GM19239 (cell line): Measurements from ENCODE around the gene ITGB3.
"Not testable (repeated sequence)": the region's sequence is repeated elsewhere in the genome, so short reads cannot be mapped to it uniquely, and the experiment has no call there.

Experiments
- DNase-seq: peaks from one replicate; pipeline ENCODE4 v3.0.0; 2011; ENCODE audit warnings: low spot score; ENCODE audit not compliant: insufficient read length
- FAIRE-seq: peaks from 2 replicates; lab custom pipeline; 2011; peaks lifted over from hg19 to GRCh38; lab: Jason Lieb, UNC

ITGB3 gene

DNA sequence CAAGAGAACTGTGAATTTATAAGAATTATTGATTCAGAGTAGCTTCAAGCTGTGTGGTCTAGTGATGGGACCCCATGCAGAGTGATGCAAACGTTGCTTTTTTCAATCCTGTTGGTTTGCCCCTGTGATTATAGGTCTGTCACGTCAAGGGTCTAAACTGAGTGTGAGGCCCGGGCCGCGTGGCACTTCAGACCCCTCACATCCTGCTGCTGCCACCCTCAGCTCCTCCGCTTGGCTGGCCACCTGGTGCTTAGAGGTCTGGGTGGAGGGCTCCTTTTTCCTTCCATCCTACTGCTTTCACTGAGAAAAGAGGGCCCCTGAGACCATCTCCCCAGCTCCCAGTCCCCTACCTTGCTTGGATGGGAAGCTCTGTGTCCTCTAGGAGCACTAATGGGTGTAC lies 32.5 kb upstream of the ITGB3 start:
- no peak for DNase-seq
- FAIRE-seq, result no peak

DNA sequence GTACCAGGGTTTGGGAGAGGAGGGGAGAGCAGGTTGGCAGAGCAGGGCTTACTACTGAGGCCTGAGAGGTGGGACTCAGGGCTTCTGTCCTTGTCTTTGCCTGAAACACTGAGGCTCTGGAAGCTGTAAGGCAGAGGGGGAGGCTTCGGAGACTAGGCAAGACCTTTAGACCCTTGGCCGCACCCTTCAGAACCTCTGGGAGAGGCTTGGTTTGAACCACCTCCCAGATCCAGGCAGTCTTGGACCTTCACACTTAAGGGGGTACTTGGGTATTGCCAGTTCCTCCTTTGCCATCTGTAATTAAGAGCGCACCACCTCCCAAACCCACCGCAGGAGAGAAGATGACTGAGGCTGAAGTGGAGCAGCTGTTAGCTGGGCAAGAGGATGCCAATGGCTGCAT lies 31.6 kb upstream of the ITGB3 start:
- FAIRE-seq, result no peak
- DNase-seq, result no peak

GRCh38 chr17:47223007-47223406 lies 30.6 kb upstream of the ITGB3 start:
- DNase-seq, result no peak
- FAIRE-seq, result no peak

DNA sequence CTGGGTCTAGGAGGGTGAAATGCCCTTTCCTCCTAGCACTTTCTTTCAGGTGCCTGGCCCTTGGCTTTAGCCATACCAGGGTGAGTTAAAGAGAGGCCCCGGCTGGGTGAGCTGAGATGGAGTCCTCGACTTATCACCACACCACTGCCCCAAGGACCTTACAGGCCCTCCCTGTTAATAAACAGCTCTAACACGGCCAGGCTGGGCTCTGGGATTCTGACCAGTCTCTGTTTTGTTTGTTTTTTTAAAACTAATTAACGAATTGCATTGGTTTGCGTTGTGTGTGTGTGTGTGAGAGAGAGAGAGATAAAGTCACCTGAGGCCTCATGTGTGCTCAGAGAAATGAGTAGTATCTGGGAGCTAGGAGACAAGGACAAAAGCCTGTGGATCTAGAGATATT lies 30.2 kb upstream of the ITGB3 start:
- DNase-seq (no peak), FAIRE-seq (no peak)

DNA sequence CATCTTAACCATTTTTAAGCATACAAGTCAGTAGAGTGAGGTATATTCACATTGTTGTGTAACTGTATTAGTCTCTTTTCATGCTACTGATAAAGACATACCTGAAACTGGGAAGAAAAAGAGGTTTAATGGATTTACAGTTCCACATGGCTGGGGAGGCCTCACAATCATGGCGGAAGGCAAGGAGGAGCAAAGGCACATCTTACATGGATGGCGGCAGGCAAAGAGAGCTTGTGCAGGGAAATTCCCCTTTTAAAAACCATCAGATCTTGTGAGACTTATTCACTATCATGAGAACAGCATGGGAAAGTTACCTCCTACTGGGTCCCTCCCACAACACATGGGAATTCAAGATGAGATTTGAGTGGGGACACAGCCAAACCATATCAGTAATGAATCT lies 29.6 kb upstream of the ITGB3 start:
- DNase-seq, FAIRE-seq: not testable (repeated sequence)

DNA sequence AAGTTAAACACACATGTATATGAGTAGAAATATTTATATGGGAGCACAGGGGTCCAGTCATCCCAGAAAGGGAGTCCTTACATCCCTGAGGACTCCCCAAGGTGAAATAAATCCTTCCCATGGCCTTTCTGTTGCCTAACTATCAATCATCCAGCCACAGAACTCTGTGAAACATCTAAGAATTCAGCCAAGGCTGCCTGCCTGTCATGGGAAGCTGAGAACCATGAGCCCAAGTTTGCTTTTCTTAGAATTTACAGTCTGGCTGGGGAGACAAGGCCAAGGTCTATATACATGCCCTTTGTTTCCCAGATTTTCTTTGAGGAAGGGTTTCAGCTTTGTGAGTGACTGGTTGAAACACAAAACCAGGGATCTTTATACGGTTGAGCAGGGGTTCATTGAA lies 28.7 kb upstream of the ITGB3 start:
- FAIRE-seq (no peak), DNase-seq (no peak)

- FAIRE-seq (no peak), DNase-seq (no peak)
Measured at GRCh38 chr17:47225436-47225858, 28.2 kb upstream of the ITGB3 start.

GRCh38 chr17:47225911-47226688 lies 27.5 kb upstream of the ITGB3 start:
- FAIRE-seq (no peak), DNase-seq (no peak)

DNA sequence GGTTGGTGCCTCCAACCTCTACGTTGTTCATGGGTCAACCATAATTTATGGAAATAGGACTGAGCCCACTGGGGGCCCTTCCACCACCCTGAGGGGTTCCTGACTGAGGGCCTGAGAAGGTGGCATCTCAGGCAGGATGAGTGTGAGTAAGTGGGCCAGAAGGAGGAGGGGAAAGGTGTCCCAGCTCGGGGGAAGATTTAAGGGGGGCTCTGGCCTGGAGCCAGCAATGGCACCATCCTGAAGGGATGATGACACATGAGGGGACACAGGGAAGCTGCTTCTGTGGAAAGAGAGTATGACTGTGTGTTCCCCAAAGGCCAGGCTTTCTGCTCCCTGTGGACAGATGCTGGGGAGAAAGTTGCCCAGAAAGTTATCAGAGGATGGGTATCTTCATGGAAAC lies 25.8 kb upstream of the ITGB3 start:
- FAIRE-seq (no peak), DNase-seq (no peak)

DNA sequence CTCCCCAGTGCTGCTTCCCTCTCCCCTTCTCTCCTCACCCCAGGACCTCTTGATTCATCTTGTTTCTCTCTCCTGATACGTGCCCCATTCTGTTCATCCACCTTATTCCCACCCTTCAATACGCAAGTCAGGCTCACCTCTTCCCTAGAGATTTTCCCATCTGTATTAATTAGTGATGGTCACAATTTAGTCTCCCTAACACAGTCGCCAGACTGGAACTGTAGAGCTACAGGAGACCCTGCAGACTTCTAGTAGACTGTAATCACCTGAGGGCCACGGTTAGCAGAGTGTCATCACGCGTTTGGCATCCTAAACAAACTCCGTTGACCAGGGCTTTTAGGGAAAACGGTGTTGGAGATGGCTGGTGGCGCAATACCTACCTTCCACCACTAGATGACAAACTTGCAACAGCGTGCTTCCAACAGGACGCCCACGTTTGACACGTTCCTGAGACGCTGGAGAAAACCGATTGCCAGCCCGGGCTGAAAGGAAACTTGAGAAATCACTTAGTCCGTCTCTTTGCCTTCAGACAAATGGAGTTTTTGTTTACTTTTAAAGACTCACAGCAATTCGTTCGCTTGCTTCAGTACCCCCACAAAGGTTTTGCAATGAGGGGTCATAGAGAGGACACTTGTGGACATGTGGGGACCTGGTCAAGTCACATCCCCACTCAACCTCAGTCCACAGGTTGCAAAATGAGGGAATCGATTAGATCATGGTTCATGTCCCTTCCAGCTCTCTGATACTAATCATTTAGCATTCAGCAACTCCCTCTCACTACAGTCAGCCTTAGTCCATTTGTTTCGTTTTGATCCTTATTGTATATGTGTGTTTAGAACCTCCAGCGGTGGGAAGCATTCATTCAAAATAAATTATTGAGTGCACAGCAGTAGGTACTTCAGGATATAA lies 23.8 kb upstream of the ITGB3 start:
- DNase-seq (peak; percentile 73), FAIRE-seq (peak; percentile 96)

DNA sequence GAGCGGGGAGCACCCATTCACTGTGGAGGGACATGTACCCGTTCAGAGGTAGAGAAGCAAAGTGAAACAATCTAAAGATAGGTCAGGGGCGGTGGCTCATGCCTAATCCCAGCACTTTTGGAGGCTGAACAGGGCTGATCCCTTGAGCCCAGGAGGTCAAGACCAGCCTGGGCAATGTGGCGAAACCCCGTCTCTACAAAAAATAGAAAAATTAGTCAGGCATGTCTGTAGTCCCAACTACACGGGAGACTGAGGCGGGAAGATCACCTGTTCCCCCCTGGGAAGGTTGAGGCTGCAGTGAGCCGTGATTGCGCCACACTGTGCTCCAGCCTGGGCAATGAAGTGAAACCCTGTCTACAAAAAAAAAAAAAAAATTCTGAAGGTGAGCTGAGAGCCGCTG lies 22.8 kb upstream of the ITGB3 start:
- no peak for DNase-seq
- FAIRE-seq, result no peak

DNA sequence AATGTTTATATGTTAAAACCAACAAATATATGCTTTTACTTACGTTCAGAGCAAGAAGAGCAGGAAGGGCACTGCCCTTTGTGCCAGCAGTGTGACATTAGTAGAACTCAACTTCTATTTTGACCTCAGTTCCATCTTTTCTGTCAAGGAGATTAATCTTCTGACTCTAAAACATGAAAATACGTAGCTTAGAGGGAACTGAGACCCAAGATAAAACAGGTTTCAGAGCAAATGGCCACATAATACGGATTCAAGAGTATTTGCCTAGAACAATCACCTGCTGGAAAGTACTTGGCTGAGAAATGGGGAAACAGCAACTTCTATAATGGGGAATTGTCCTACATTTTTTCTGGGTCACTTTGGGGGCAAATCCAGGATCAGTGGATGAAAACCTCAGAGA lies 22.3 kb upstream of the ITGB3 start:
- FAIRE-seq, result no peak
- DNase-seq, result no peak

- FAIRE-seq, result no peak
- DNase-seq, result no peak
Measured at GRCh38 chr17:47231866-47232265, 21.8 kb upstream of the ITGB3 start.

DNA sequence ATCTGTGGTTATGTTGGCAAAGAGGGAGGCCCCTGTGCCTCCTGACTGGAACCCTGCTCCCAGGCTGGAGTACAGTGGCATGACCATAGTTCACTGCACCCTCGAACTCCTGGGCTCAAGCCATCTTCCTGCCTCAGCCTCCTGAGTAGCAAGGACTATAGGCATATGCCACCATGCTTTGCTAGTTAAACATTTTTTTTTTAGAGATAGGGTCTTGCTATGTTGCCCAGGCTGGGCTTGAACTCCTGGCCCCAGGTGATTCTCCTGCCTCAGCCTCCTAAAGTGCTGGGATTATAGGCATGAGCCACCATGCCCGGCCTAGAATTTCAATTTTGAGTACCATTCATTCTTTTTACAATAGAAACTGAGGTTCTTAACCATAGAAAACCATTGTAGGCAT lies 21.2 kb upstream of the ITGB3 start:
- FAIRE-seq, result no peak
- DNase-seq, result no peak

GRCh38 chr17:47235506-47235905 lies 18.1 kb upstream of the ITGB3 start:
- no peak for FAIRE-seq
- no peak for DNase-seq

GRCh38 chr17:47235923-47236322 lies 17.7 kb upstream of the ITGB3 start:
- no peak for DNase-seq
- FAIRE-seq, result no peak

DNA sequence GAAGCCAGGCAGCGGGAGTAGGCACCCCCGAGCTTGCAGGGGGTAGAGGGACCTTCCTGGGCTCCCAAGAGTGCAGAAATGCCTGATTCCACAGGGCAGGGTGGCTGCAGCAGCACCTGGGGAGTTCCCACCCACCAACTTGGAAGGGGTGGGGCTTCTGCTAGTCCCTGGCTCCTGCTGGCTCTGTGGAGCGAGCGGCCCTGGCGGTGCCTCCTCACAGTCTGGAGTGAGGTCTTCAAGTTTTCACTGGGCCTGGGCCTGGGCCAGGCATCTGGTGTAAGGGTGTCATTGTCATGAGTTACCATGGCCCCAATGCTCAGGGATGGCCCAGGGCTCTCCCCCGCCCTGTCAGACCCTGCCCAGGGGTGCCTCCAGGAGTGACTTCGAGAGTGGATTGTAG lies 15.8 kb upstream of the ITGB3 start:
- no peak for FAIRE-seq
- DNase-seq, result no peak

- FAIRE-seq (no peak), DNase-seq (no peak)
Measured at GRCh38 chr17:47238321-47239010, 15.2 kb upstream of the ITGB3 start.

DNA sequence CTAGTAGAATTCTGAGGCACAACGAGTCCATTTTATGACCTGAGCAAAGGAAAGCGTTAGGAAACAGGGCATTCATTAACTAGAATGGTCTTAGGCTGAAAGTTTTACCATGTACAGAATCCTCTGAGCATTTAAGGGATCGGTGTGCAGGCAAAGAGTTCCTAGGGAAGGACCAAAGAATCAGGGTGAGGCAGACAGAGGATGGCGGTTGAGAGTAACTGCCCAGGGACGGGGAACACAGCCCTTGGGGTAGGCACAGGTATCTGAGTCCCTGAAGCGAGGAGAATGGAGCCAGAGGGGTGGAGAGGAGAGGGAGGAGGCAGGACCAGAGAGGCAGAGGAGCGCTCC lies 14.0 kb upstream of the ITGB3 start:
- no peak for DNase-seq
- FAIRE-seq, result no peak

DNA sequence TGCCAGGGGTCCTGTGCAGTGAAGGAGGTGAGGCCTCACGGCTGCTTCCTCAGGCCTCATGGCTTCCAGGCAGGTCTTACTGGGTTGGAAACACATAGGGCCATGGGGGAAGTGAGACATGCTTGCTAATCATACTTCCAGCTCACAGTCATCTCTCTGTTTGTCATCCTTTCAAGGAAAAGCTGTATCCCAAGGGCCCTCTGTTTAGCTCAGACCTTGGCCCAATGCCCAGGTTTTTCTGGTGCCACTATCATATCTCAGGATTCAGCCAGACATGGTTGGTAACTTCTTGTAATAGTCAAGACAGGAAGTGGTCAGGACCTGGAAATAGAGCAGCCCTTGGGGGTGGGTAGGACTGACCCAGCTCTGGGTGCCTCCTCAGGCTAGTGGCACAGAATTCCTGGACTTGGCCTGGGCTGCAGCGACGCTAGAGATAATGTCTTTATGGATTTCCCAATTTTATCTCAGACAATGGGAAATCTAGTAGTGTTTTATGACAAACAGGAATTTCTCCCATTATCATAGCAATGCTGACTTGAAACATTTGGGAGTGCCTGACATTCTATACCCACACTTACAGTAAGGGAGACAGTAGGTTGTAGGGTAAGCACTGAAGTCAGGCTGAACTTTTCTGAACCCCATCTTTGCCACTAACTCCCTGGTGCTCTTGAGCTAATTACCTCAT lies 13.5 kb upstream of the ITGB3 start:
- no peak for FAIRE-seq
- DNase-seq, result no peak
